ENCODE results near the gene SNX4.
"Not testable (repeated sequence)": the region's sequence is repeated elsewhere in the genome, so short reads cannot be mapped to it uniquely, and the experiment has no call there.

Gene SNX4

DNA sequence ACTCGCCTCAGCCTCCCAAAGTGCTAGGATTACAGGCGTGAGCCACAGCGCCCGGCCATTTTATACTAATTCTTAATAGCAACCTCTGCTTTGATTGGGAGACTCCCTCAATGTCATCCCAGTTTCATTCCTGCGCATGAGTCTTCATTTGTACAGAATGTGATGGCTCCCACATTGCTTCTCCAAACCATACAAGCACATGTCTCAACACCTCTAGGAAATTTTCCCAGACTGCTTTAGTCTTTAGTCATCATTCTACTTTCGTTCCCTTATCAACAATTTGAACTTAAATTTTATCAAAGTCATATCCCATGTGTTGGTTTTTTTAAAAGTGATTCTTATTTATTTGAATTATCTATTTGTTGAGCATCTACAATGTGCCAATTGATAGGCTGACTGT, 58.1 kb downstream of the SNX4 start:
- no peak for DNase-seq

- no peak for DNase-seq
These were observed 59.8 kb downstream of the SNX4 start for GRCh38 chr3:125460233-125460632.

DNA sequence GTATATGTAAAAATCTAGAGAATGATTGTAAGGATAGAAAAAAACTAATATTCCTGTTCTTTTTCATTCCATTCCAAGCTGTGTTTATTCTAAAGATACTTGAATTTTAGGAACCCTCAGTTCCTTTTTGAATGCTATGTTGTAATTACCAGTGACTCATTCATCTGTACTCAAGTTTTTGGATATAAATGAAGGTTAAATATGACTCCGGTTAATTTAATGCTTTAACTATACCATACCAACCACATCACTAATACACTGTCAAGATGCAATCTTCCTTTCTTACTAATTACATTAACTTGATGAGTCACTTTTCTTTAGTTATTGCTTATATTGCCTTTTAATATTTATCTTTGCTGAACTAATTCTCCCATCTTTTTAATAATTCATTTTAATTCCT, 76.1 kb downstream of the SNX4 start:
- DNase-seq = no peak

GRCh38 chr3:125442506-125442905, 77.5 kb downstream of the SNX4 start:
- DNase-seq = no peak

DNA sequence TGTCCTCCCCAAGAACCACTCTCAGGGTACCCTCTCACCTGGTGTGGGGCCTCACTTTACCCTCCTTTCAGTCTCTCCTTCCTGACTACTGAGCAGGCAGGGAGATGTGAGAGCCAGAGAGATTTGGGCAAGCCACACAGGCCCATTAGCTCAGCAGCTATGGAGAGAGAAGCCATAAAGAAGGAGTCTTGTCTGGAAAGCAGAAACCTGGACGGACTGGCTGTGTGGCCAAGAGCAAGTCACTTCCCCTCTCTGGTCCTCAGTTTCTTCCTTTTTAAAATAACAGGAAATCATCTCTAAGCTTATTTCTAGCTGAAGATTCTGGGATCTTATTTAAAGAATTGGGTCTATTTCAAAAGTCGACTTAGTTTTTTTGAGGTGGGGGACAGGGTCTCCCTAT, 79.0 kb downstream of the SNX4 start:
- no peak for DNase-seq

- no peak for DNase-seq
These were observed 79.4 kb downstream of the SNX4 start for GRCh38 chr3:125440559-125440955.

DNA sequence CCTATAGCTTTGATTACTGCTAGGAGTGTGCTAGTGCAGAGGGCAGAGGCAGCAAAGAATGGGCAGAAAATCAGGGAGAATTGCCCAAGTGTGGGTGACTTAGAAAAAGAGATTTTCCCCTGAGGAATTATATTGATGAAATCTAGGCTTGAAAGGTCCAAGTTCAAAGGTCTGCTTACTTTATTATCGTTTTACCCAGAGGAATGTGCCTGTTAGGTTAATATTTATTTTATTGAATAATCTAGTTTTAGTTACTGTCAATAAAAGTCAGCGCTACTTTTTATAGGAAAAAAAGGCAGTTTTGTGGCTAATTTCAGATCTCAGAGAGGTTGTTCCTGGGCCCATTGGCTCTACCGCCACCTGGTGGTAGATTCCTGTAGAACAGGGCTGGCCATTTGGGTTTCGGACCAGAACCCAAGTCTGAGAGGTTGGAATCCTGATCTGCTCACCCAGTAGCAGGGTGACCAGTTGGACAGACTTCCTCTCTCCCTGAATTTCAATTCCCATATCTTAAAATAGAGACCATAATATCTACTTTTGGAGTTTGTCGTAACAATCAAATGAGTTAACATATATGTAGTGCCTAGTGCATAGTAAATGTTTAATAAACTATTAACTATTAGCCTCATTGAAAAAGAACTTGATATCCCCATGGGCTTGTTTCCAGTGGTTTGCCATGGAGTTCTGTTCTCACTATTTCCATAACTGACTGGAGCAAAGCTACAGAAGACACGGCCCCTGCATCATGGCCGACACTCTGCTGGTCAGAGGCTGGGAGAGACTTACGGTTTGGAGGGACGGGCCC, 82.2 kb downstream of the SNX4 start:
- peak; percentile 36 to 61 for DNase-seq

DNA sequence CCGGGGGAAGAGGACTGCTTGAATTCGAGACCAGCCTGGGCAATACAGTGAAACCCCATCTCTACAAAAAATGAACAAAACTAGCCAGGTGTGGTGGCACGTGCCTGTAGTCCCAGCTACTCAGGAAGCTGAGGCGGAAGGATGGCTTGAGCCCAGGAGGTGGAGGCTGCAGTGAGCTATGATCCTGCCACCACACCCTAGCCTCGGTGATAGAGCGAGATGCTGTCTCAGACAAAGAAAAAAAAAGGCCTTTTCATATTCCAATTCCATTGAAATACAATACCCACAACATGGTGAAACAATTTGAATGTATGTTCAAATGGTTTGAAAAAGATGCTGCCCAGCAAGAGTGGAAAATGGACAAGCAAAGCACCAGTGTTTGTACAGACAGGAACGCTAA, 83.1 kb downstream of the SNX4 start:
- DNase-seq = no peak

DNA sequence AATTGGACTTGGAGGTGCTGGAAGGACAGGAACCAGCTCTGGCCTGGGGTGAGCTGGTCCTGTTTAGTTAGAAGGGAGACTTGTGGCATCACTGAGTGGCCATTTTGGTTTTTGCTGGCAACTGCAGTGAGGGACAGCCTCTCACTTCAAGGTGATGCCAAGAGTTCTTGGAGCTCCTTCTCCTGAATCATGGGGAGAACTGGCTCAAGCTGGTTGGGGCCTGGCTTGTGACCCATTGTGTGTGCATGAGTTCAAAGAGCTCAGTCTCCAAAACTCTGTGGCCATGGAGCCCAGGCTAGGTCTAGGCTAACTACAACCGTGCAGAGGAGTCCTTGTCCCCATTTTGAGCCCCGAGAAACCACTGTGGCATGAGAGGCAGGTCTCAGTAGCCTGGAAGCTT, 84.8 kb downstream of the SNX4 start:
- DNase-seq = no peak

DNA sequence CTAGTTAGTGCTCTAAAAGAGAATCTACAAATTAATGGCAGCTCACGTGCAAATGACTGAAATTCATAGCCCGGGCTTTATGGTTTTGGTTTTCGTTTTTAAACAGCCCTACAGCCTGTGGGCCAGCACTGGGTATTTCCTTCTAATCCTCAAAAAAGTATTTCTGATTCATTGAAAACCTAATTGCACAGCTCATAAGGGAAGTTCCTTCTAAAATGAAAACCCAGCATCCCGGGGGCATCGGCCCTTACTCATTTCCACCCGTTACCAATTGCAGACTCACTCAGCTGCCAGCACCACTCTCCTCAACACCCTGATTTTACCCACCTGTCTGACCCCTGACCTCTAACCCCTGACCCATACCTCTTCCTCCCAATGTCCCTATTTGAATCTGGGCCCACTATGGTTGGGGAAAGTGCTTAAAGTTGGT, 85.4 kb downstream of the SNX4 start:
- DNase-seq = no peak

GRCh38 chr3:125433611-125434041, 86.4 kb downstream of the SNX4 start:
- DNase-seq = no peak

- DNase-seq = no peak
These were observed 86.9 kb downstream of the SNX4 start for GRCh38 chr3:125433091-125433534.

- DNase-seq = no peak
These were observed 87.9 kb downstream of the SNX4 start for GRCh38 chr3:125431912-125432790.

DNA sequence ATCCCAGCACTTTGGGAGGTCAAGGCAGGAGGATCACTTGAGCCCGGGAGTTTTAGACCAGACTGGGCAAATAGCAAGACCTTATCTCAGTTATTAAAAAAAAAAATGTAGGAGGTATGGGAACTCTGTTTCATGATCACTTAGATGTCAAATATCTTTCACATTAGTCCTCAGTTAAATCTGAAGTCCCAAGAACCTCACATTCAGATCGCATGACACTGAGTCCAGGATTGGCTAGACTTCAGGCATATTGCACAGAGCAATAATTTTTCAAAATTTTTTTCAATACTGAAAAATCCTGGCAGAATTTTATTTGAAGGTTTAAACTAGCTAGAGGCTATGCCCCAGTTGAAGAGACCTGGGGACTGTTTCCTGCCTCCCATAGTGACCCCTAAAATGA, 88.6 kb downstream of the SNX4 start:
- DNase-seq = no peak

DNA sequence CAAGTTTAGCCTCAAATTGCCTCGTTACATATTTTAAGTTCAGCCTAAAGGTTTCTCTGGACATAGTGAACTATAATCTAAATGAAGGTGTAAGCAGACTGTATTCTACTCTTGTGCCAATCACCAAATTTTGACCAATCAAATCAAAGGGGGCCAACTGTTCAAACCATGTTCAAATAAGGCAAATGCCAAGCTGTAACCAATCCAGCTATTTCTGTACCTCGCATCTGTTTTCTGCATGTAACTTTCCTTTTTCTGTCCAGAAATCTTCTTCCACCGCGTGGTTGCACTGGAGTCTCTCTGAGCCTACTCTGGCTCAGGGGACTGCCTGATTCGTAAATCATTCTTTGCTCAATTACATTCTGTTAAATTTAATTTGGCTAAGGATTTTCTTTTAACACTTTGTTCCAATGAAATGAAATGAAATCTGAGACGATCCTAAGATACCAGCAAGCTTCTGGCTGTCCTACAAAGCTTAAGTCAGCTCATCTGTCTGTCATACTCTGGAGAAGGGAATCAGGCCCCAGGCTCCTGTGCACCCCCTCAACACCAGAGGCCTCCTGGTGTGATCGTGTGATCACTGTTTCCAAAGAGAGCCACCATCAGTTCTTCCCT, 91.7 kb downstream of the SNX4 start:
- no peak for DNase-seq

GRCh38 chr3:125418306-125418705, 101.7 kb downstream of the SNX4 start:
- no peak for DNase-seq

- DNase-seq = no peak
These were observed 103.8 kb downstream of the SNX4 start for GRCh38 chr3:125416235-125416634.

- DNase-seq = no peak
These were observed 105.3 kb downstream of the SNX4 start for GRCh38 chr3:125414669-125415068.

GRCh38 chr3:125410922-125411321, 109.1 kb downstream of the SNX4 start:
- no peak for DNase-seq

GRCh38 chr3:125406070-125406469, 113.9 kb downstream of the SNX4 start:
- DNase-seq = no peak

DNA sequence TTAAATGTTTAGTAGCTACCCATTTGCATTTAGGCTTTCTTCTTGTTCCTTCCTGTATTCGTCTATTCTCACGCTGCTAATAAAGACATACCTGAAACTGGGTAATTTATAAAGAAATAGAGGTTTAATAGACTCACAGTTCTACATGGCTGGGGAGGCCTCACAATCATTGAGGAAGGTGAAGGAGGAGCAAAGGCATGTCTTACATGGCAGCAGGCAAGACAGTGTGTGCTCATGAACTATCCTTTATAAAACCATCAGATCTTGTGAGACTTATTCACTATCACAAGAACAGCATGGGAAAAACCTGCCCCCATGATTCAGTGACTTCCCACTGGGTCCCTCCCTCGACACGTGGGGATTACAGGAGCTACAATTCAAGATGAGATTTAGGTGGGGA, 114.5 kb downstream of the SNX4 start:
- not testable (repeated sequence) for DNase-seq

DNA sequence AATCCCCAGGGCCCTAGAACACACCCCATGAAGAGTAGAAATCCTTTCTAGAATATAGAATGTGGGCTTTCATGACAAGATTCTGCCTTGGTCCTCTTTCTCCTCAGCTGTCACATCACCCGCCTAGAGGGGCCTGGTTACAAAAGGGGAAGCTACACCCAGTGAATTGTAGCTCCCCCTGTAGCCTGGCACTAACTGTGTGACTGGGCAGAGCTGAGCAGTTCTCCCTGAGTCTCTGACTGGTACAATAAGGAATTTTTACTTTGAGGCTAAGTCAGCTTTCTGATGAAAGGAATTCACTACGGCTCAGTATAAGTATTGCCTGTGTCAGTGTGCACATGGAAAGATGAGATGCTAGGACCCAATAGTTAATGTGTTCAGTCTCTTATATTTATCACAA, 116.2 kb downstream of the SNX4 start:
- no peak for DNase-seq

DNA sequence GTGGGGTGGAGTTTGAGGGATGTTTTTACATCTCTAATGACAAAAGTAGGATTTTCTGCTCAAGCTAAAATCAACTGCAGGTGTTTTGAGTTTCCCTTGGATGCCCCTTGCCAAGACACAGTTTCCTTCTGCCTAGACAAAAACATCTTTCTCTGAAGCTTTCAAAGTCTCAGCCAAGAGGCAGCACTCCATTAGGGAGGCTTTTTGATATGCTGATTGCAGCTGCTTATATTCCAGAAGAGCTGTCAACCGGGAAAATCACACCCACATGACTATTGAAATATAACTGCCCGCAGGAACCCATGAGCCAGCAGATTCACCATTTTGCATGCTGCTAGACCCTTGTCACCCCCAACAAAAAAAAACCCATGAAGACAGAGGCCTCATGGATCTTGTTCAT, 117.4 kb downstream of the SNX4 start:
- DNase-seq = no peak

DNA sequence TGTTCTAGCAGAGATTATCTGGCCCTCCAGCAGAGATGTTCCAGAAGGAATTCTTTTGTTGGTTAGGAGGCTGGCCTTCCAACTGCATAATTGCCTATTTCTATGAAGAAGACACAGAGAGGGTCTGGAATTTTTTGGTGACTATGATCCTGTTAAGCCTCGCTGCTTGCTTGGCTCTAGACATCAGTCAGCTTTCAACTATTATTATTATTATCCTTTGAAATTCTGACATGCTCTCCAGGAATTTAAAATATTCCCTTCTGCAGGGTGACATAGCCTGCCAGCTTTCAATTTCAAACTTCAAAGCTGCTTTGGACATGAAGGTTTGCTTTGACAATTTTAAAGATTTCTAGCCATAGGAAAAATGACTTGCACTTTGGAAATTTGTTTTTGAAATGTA, 118.6 kb downstream of the SNX4 start:
- DNase-seq = no peak
